ENCODE results near the gene ITGA11. TPM values are rescaled to one million over a fixed set of nuclear protein-coding genes. Genes with fewer than 3 reads are reported as not detected.

ITGA11 gene
- total RNA-seq, 1 donor from 2014 or later, result 32.6 TPM

Other genes with a start within 250 kb of the ITGA11 start
- gene CALML4, start 226.8 kb downstream of the ITGA11 start, total RNA-seq, result 1.5 TPM
- 7.7 TPM for gene CLN6, start 202.4 kb downstream of the ITGA11 start, total RNA-seq
- gene FEM1B, start 154.4 kb downstream of the ITGA11 start, total RNA-seq, result 48.9 TPM
- gene CORO2B, start 146.8 kb upstream of the ITGA11 start, total RNA-seq, result 8.5 TPM